GM12878 (cell line): ENCODE measurements around the gene MORC4. TPM values are rescaled to one million over a fixed set of nuclear protein-coding genes. Genes with fewer than 3 reads are reported as not detected.

ENCODE experiments used
- ATAC-seq: fragments of 200-7000 bp; cut with Tn5 transposase; 3 replicates; pipeline ENCODE4 v1.9.1; 2020; ENCODE audit warnings: mild to moderate bottlenecking, moderate library complexity
- BruUV-seq: library from RNA; stranded (reverse); fragments of 400-500 nt; replicated peaks from 2 replicates; lab custom pipeline; 2021; lab: Mats Ljungman, UMichigan
- CTCF ChIA-PET: fragments of 300-600 bp; sonication (Branson Sonifier 250); formaldehyde crosslinking; extraction: SDS; loops from one replicate; lab custom pipeline; 2021; ENCODE audit warnings: inconsistent platforms; lab: Yijun Ruan, JAX
- POLR2A ChIA-PET: fragments of 350-600 bp; formaldehyde crosslinking; extraction: SDS; loops from one replicate; lab custom pipeline; 2021; ENCODE audit warnings: inconsistent platforms; lab: Charles Lee
- RAD21 ChIA-PET: fragments of 300-600 bp; sonication (Branson Sonifier 250); formaldehyde crosslinking; loops from one replicate; lab custom pipeline; 2023; ENCODE audit warnings: antibody characterized with exemption; ENCODE audit not compliant: unreplicated experiment; lab: Charles Lee
- SMC1A ChIA-PET: fragments of 300-600 bp; sonication (Branson Sonifier 250); formaldehyde crosslinking; loops from one replicate; lab custom pipeline; 2023; ENCODE audit not compliant: unreplicated experiment, uncharacterized antibody; lab: Charles Lee
- DNase-seq: peaks from one replicate; pipeline ENCODE4 v3.0.0-alpha.2; 2011; ENCODE audit warnings: low read depth, low spot score
- FAIRE-seq: peaks from 3 replicates; lab custom pipeline; 2011; peaks lifted over from hg19 to GRCh38; lab: Jason Lieb, UNC
- H2AFZ ChIP-seq: 2 replicates; pipeline ENCODE4 v1.6.0; 2011; ENCODE audit warnings: low read depth, low read length, control low read depth; ENCODE audit not compliant: control insufficient read depth
- H3K27ac ChIP-seq: 2 replicates; pipeline ENCODE4 v1.5.1; 2011; ENCODE audit warnings: control low read depth; ENCODE audit not compliant: control insufficient read depth, insufficient read depth
- H3K27me3 ChIP-seq, 2 experiments: replicated peaks in 1 of 2; 2 replicates each; pipeline versions ENCODE4 v1.6.0 to v1.6.1; 2011; ENCODE audit warnings: low read length in 1 of 2; ENCODE audit not compliant: control insufficient read depth in 2 of 2, insufficient read depth in 2 of 2
- H3K36me3 ChIP-seq, 2 experiments: 2 replicates each; pipeline ENCODE4 v1.5.1; 2011; ENCODE audit warnings: low read length in 1 of 2; ENCODE audit not compliant: control insufficient read depth in 2 of 2, insufficient read depth in 2 of 2
- H3K4me1 ChIP-seq: 2 replicates; pipeline ENCODE4 v1.6.1; 2011; ENCODE audit warnings: mild to moderate bottlenecking, low read length, moderate library complexity, mixed read lengths; ENCODE audit not compliant: control insufficient read depth, insufficient read depth
- H3K4me2 ChIP-seq: 2 replicates; pipeline ENCODE4 v1.6.0; 2011; ENCODE audit warnings: control low read depth; ENCODE audit not compliant: control insufficient read depth, insufficient read depth
- H3K4me3 ChIP-seq: fragments of 200-600 bp; sonication (generic); 2 replicates; pipeline ENCODE4 v1.5.1; 2016
- H3K79me2 ChIP-seq: 2 replicates; pipeline ENCODE4 v1.6.0; 2011; ENCODE audit warnings: low read length; ENCODE audit not compliant: control insufficient read depth, insufficient read depth
- H3K9ac ChIP-seq: 2 replicates; pipeline ENCODE4 v1.8.0; 2011; ENCODE audit warnings: low read length, control low read depth, mixed read lengths; ENCODE audit not compliant: control insufficient read depth, insufficient read depth
- H3K9me3 ChIP-seq: replicated peaks from 3 replicates; pipeline ENCODE4 v1.5.1; 2011; ENCODE audit warnings: mild to moderate bottlenecking, low read length; ENCODE audit not compliant: control insufficient read depth, insufficient read depth
- H4K20me1 ChIP-seq: 2 replicates; pipeline ENCODE4 v1.6.0; 2011; ENCODE audit not compliant: control insufficient read depth, insufficient read depth
- BRCA1 ChIP-seq: IDR thresholded peaks from 2 replicates; pipeline ENCODE4 v1.6.1; 2011; ENCODE audit warnings: low read depth, low read length, improper control_type of control experiment
- HDGF ChIP-seq: fragments of 450-650 bp; IDR thresholded peaks from 2 replicates; pipeline ENCODE4 v1.6.1; 2016; ENCODE audit warnings: antibody characterized with exemption
- RFX5 ChIP-seq: IDR thresholded peaks from 2 replicates; pipeline ENCODE4 v1.6.1; 2011; ENCODE audit warnings: low read depth, low read length, improper control_type of control experiment
- WGBS: methylation state at CpG from one replicate; pipeline ENCODE4 v1.1.6; 2016; ENCODE audit warnings: low lambda C conversion rate; ENCODE audit not compliant: insufficient replicate concordance, insufficient coverage; ENCODE audit errors: missing lambda C conversion rate; 5-methylcytosine and 5-hydroxymethylcytosine counted together
- in situ Hi-C: fragments of 300-500 bp; cut with MboI; formaldehyde crosslinking; loops from 9 replicates; pipeline ENCODE4 v1.14.3; 2018; ENCODE audit warnings: mixed read lengths
- intact Hi-C: fragments of 100-400 bp; cut with micrococcal nuclease; formaldehyde crosslinking; loops from one replicate; pipeline ENCODE4 v1.14.2; 2022; ENCODE audit not compliant: unreplicated experiment
- polyA plus RNA-seq, 11 experiments: library from polyadenylated mRNA; depleted of rRNA in 4 of 11; unstranded in 6 of 11; stranded (reverse) in 5 of 11; fragments of >200 nt; fragmentation: Nextera tagmentation in 4 of 11; fragmentation: Illumina TruSeq in 1 of 11; extraction: Ambion mirVana in 4 of 11; extraction: Trizol in 1 of 11; gene quantifications; 1 replicate in 1 of 11; 2 replicates in 10 of 11; pipeline versions ENCODE4 v1.2.1 to v1.2.3, GENCODE V29; 2011 to 2016; ENCODE audit warnings: inconsistent platforms in 2 of 11, missing spikeins in 2 of 11, low read depth in 1 of 11
- total RNA-seq, 4 experiments: library from RNA; depleted of rRNA in 3 of 4; stranded (reverse); fragments of >200 nt in 3 of 4; fragmentation: Illumina TruSeq in 1 of 4; extraction: Trizol in 1 of 4; gene quantifications; 2 replicates each; pipeline versions ENCODE4 v1.2.1 to v1.2.3, GENCODE V29; 2013 to 2021
- TF ChIP-seq, protein P1 (sequence below): fragments of 450-650 bp; IDR thresholded peaks from 2 replicates; pipeline ENCODE4 v1.6.1; 2018; ENCODE audit warnings: borderline replicate concordance, mild to moderate bottlenecking; ENCODE audit not compliant: partially characterized antibody

Gene MORC4
- total and polyA plus RNA-seq, 10 of the 15 experiments (the other 5 are each of a cell fraction or from before 2014, with no cell fraction given), result 0.03 to 0.65 (median 0.26) TPM

DNA sequence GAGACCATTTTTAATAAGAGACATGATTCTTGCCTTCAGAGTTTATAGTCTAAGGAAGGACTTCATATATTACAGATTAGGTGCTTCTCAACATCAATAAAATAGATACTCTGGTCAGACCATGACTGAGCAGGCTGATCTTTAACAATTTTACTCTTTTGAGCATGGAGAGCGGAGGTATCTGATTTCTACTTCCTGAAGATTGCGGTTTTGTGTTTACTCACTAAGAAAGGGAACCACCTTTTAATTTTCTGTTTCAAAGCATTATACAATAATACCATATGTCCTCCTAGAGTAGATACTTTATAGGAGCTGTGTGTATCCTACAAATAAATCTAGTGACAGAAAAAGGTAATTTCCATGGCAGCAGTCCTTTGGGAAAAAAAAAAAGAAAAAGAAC, 12.5 kb downstream of the MORC4 start:
- ChIA-PET RAD21 (no interaction called here), POLR2A (no interaction called here), CTCF (no interaction called here), SMC1A (no interaction called here)
- in situ Hi-C loops (no loop called here), intact Hi-C loops (no loop called here)
- Histone ChIP-seq H3K4me1 (no peaks in the 10 kb centered on the region), H3K9me3 (no peaks in the 10 kb centered on the region), H3K4me2 (no peak overlapping the region), H3K9ac (no peak overlapping the region), H3K27ac (no peak overlapping the region), H3K36me3 (no peaks in the 10 kb centered on the region), H3K27me3 (no peaks in the 10 kb centered on the region), H2AFZ (no peak overlapping the region), H3K4me3 (no peak overlapping the region), H3K79me2 (no peaks in the 10 kb centered on the region), H4K20me1 (no peaks in the 10 kb centered on the region)
- no peak for TF ChIP-seq HDGF
- no peak for TF ChIP-seq RFX5
- TF ChIP-seq BRCA1, result no peak
- TF ChIP-seq, protein P1, sequence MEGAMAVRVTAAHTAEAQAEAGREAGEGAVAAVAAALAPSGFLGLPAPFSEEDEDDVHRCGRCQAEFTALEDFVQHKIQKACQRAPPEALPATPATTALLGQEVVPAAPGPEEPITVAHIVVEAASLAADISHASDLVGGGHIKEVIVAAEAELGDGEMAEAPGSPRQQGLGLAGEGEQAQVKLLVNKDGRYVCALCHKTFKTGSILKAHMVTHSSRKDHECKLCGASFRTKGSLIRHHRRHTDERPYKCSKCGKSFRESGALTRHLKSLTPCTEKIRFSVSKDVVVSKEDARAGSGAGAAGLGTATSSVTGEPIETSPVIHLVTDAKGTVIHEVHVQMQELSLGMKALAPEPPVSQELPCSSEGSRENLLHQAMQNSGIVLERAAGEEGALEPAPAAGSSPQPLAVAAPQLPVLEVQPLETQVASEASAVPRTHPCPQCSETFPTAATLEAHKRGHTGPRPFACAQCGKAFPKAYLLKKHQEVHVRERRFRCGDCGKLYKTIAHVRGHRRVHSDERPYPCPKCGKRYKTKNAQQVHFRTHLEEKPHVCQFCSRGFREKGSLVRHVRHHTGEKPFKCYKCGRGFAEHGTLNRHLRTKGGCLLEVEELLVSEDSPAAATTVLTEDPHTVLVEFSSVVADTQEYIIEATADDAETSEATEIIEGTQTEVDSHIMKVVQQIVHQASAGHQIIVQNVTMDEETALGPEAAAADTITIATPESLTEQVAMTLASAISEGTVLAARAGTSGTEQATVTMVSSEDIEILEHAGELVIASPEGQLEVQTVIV, result no peak
- DNase-seq (no peak), ATAC-seq (peak; percentile 36; the same call in 2 of the 3 replicates), FAIRE-seq (no peak)
- WGBS, result 54% methylated on average over 2 of the region's 2 CpGs
- no TSS peak for BruUV-seq
